NCI-H2081 (cell line): ENCODE results near the gene GPR82.
"Not testable (repeated sequence)": the region's sequence is repeated elsewhere in the genome, so short reads cannot be mapped to it uniquely, and the experiment has no call there.

Experiments
- DNase-seq, 2 experiments: peaks; one replicate each; lab custom pipeline; 2025; lab: John Stamatoyannopoulos, UW

The GPR82 gene

DNA sequence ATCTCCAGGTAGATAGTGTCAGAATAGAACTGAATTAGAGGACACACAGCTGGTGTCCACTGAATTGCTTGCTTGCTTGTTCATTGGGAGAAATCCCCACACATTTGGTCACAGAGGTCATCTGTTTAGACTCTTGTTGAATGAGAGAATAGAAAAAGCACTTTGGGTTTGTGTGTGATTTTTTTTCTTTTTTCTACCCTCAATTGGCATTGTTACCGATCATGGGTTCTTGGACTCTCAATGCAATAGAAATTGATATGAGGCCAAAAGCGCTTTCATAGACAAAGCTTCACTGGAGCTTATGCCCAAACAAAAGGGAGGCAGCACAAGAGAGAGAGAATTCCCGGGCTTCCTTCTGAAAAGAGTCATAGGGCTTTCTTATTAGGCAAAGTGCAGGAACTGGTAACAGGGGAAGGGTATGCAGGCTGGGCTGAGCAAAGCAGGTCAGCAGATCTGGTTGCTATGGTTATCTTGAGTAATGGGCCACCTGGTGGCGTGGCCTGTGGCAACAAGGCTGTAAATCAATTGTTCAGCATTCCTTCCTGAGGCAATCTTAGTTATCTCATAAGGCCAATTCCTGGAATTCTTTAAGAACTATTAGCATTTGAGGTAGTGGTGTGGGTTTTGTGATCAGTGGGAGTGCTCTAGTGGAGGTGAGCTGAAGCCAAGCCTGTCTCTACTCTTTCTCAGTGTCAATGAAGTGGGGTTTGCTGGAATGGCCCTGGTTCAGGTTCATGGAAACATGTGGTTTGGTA lies 5.3 kb upstream of the GPR82 start:
- no peak for DNase-seq

DNA sequence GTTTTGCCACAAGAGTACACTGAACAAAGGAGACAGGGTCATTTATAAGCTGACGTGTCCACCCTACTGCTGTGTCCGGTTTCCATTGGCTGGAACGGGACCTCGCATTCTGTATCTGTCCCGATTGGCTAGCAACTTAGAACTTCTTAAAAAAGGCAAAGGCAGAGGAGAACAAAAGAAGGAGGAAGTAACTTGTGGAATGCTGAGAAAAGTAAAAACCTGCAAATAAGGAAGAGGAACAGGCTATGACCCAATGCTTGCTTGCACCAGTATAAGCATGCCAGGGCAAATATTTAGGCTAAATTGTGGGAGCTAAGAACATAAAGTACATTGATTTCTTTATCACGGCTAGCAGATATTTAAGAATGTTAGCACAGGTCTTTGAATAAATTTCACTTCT lies 4.4 kb upstream of the GPR82 start:
- DNase-seq = not testable (repeated sequence)

DNA sequence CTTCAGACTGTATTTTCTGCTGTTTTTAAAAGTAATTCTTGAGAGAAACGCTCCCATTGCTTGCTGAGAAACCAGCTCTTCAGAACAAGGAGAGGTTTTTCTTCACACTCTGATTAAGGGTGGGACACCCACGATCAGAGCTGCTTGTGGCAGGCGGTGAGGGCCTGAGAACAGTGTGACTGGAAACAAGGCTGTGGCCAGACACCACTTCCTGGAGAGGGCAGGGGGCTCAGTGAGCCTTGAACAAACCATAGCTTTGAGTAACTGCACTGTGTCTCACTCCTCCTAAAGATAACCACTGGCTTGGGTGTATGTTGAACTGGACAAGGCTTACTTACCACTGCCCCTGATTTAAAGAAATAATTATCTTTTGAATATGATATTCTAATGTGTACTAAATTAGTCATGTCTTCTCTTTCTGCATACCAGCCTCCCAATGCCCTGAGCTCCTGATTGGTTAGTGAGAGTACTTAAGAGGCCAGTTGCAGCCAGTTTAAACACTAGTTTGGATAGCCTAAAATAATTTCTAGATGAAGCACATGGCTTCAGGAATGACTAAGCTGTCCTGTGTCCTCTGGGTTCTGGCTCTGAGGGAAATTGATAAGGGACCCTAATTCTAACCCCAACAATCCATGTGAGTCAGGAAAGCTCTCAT lies 3.7 kb upstream of the GPR82 start:
- no peak for DNase-seq

DNA sequence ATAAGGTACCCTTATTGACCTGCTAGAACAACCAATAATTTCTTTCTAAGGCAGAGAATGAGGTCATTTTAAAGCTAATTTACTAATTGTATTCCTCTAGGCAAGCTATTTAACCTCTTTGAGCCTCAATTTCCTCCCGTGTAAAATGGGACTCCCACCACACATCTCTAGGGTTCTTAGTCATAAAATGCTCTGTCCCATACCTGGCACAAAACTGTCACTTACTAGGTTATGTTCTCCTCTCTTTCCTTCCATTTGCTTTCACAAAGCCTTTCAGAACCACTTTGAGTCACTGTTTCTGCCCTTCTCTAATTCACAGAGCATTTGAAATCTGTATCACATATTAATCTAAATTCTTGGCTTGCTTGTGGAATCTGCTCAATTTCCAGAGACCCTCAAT lies 2.4 kb upstream of the GPR82 start:
- DNase-seq = no peak

DNA sequence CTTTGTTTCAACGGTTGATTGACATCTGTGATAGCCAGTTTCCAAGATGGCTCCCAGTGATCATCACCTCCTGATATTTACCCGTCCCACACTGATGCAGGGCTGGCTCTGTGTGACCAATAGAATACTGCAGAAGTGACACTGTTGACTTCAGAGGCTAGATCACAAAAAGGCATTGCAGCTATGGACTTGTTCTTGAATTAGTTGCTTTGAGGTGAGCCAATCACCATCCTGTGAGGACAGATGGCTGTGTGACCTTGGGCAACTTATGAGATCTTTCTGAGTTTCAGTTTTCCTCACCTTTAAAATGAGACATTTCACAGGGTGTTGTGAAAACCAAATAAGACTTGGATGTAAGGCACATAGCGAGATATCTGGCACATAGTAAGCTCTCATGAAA lies 1.8 kb upstream of the GPR82 start:
- no peak for DNase-seq

DNA sequence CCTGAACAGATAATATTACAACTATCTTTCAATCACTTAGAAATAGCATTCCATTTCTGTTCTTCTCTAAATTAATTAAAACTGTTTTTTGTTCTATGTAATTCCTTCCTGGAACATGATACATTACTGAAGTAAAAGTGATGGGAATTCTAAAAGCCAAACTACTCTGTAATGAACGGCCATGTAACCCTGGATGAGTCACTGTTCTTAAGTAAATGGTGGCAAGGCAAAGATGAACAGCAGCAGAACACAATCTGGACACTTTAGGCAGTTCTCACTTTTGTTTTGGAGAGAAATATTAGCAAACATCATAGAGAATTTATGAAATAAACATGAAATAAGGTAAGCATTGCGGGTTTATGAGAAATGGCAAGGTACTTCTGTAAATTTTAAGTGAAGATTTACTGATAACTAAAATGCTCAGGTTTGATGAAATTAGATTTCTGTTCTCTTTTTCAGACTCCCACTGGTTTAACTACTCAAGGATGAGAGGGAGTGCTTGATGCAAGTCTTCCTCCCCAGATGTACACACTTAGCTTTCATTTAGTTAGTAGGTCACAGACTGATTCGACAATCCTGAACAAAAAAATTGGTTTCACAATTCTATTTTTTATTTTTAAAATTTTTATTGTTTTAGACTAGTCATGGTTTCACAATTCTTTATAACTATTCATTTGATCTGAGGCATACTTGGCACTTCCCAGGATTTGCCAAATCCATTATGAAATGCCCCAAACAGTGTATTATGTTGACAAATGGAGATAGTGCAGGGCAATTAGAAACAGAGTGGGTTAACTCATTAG lies 964 bp upstream of the GPR82 start:
- DNase-seq = no peak

DNA sequence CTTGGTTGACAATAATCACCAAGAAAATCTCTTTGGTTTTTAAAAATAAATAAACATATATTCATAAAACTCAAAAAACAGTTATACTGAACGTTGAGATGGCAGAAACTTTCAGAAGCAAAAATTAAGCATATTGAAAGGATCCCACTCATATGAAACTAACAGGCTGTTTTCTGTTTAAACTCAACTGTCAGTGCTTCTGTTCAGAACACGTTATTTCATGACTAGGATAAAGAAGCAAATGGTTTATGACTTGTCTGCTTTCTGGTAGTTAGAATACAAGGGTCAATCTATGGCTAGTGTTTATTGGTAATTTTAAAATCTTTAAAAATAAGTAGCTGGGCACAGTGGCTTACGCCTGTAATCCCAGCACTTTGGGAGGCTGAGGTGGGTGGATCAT lies 4.1 kb downstream of the GPR82 start:
- no peak for DNase-seq

DNA sequence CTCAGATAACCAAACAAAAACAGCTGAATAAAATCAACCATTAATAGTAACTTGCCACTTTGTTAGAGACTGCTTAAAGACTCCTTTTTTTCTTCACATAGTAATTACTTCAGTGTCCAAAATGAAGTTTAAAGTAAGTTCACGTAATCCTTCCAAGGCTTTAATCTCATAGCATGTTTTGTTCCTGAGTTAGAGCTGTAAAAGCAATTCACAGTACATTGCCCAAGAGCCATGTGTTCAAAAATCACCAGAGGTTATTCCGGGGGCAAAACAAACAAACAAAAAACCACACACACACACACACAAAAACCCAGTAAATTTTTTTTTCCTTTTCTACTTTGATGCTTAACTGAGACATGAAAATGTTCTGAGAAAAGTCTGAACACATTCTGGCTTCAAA lies 6.1 kb downstream of the GPR82 start:
- DNase-seq = no peak

DNA sequence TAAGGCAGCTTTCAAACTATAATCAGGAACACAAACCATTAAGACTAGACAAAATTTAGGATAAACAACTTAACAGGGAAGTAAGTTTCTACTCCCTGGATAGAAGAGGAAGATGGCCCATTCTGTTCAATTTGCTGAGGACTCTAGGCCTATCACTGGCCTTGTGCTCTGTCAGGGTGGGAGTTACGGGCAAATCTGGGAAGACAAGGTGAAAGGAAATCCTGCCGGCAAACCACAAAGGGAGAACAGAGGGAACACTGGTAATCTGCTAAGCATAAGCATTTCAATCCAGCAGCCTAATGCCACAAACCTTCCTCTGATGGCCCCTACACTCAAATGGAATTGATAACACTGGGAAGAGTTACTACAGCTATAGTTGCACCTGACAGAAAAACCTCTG lies 8.3 kb downstream of the GPR82 start:
- no peak for DNase-seq

DNA sequence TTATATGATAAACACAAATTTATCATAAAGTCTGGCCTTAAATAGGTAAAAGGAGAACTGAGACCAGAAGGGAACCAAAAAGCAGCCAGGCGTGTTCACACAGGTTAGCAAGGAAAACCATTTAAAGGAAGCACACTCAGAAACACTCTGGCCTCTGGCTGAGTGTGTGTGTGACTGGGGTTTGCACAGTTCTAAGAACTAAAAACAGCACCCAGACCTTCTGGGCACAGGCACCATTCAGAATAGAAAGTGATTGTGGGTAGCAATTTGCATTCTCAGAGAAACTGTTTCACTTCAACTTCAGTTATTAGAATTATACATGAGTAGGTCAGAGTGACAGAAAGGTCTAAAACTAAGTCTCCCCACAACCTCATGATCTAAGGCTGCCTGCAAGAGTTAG lies 10.0 kb downstream of the GPR82 start:
- no peak for DNase-seq

DNA sequence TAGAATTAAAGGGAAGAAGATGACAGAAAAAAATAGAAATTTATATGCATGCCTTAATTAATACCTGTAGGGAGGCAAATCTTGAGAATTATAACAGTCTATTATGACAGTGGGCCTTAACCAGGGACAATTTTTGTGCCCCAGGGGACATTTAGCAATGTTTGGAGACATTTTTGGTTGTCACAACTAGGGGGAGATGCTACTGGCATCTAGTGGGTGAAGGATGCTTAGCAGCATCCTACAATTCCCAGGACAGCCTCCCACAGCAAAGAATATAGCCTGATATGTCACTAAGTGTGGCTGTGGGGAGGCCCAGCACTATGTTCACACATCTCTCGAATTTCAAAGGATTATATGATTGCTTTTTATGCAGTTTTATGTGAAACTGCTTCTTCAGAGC lies 10.5 kb downstream of the GPR82 start:
- DNase-seq = peak; percentile 6 to 8

DNA sequence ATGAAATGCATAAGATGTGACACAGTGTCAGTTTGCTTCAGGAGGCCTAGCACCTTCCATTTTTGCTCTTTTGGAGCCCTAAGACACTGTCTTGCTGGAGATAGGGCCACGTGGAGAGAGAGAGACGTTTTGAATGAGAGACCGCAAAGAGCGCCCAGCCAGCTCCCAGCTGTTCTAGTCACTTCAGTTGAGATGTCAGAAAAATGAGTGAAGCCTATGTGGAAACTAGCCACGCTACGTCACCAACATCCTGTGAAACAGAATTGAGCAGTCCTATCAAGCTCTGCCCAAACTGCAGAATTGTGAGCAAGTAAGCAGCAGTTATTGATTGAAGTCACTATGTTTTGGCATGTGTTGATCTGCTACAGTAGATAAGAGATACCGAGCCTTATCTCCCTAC lies 13.1 kb downstream of the GPR82 start:
- DNase-seq = no peak

DNA sequence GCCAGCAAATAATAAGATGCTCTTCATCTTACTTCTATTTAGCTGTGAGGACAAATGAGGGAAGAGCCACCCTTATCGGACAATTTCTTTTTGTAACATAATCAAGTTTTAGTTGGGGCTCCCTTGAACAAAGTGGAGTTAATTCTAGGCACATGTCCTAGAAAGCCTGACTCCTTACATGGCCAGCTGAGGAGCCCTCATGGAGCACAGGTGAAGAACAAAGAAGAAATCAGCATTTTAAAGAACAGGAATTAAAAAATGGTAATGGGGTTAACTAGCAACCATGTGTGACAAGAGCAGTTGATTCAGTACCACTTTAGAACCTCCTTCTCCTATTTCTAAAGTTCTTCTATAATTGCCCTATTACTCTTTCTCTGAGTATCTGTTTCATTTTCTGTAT lies 15.9 kb downstream of the GPR82 start:
- no peak for DNase-seq

DNA sequence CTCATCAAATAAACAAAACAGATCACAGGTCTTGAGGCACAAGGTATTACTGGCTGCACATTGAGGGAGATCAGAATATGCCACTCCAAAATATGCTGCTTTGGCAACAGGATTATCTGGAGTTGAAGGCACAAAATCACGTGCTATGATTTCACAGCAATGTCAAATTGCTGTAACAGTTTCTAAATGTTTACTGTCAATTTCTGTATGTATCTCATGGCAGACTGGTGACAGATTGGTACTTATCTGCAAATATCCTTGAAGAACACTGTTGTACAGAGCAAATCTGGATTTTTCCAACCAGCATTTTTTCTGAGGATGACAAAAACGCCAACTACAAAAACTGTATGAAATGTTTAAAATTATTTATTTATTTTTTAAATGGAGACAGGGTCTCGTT lies 26.7 kb downstream of the GPR82 start:
- no peak for DNase-seq

DNA sequence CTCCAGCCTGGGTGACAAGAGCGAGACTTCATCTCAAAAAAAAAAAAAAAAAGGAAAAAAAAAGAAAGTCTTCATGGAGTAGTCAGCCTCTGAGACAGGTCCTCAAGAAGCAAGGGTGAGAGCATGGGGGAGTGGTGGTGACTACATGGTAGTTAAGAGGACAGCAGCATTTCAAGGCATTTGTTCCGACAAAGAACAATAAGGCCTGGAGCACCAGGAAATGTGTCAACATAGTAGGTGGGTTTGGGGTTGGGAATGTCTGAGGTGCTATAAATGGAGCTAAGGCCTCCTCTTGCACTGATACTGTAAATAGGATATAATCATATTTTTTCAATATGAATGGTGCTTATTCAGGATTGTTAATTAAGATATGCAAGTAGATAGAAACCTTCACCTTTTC lies 34.4 kb downstream of the GPR82 start:
- no peak for DNase-seq

DNA sequence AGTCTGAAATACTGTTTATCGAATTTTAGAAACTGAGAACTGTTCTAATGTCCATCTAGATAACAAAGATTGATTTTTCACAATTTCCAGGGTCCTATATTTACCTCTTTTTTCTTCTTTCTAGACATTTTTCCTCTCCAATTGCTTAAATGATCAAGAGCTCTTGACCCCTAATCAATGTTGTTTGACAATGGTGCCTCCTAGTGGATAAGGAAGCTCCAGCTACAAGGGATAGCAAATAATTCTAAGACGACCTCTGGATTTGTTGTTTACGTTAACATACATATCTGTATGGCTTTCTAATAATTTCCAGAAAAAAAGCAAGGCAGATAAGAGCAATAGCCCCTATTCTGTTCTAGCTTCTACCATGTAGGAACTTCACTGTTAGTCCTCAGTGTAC lies 35.8 kb downstream of the GPR82 start:
- no peak for DNase-seq

DNA sequence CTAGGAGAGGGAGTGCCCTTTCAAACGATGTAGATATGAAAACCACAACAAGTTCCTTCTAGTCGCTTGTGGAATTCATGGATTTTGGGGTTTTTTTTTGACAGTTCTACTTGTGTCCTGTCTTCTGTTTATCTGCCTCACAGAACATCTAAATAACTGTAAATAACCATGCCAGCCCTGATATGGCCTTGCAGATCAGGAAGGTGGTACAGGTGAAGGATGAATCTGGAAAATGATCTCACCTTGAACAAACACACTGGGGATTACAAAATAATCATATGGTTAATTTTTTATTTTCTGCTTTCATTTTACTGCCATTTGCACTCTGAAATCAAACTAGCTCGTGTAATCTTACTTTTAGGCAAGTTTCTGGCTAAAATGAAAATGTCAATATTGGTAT lies 37.2 kb downstream of the GPR82 start:
- no peak for DNase-seq

DNA sequence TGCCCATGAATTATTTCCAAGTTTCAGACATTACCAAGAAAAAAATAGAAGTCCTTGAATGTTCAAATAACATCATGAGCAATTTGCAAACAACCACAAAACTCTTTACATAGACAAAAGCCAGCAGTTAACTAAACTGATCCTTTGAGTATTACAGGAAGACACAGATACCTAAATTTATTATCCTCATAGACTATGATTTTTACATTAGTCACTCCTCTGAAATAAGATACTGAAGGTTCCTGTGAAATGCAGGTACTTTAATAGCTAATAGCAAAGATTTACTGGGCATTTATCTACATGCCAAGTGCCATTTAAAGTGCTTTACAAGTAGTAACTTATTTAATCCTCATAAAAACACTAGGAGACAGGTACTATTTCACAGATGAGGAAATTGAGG lies 37.7 kb downstream of the GPR82 start:
- DNase-seq = no peak

DNA sequence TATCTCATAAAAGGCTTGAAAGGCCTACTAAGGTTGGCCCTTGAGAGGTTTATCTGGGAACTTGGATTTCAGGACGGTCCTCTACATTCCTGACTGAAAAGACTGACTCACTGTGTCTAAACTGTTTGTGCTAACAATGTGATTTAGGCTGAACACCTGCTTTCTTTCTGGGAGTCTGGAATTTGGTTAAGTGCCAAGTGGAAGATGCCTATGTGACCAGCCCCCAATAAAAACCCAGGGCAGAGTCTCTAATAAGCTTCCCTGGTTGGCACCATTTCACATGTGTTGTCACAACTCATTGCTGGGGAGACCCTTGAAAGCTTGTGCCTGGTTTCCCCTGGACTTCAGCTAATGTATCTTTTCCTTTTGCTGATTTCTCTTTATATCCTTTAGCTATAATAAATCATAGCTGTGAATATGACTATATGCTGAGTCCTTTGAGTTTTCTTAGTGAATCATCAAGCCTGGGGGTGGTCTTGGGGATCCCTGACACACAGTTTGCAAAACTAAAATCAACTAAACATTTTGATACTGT lies 55.1 kb downstream of the GPR82 start:
- peak; percentile 26 to 62 for DNase-seq
